ENCODE measurements around the gene GPR87.

Gene GPR87

GRCh38 chr3:151282921-151283320 is 33.7 kb downstream of the GPR87 start:
- peaks cover 9% of the 10 kb centered on the region; the same call in 1 of the 2 replicates for H3K36me3 ChIP-seq (ENCODE audit: insufficient read depth, low read length)
- no peak overlapping the region for H3K4me2 ChIP-seq (ENCODE audit: low read depth, low read length, poor library complexity, severe bottlenecking)
- no peak overlapping the region for H2AFZ ChIP-seq (ENCODE audit: low read length)
- no peaks in the 10 kb centered on the region for H3K9me3 ChIP-seq (ENCODE audit: insufficient read depth, low read depth, low read length)
- no peaks in the 10 kb centered on the region for H3K79me2 ChIP-seq (ENCODE audit: insufficient read depth, low read length)
- no peak for TF ChIP-seq EZH2phosphoT487 (IDR thresholded peaks at IDR 0.05; ENCODE audit: borderline replicate concordance)
- peak; percentile 81 for TF ChIP-seq CTCF (conservative IDR thresholded peaks at IDR 0.05; ENCODE audit: low read length)
- no peaks in the 10 kb centered on the region for H3F3A ChIP-seq (ENCODE audit: low read depth)
- no peak overlapping the region for H3K4me3 ChIP-seq (ENCODE audit: low read length, poor library complexity, severe bottlenecking)
- H3K9ac ChIP-seq (ENCODE audit: low read depth, low read length, poor library complexity, severe bottlenecking), result no peak overlapping the region
- H3K9me2 ChIP-seq (replicated peaks; ENCODE audit: low read depth, low read length), result no peaks in the 10 kb centered on the region
- H4K20me1 ChIP-seq (ENCODE audit: insufficient read depth, low read length, poor library complexity, severe bottlenecking), result no peaks in the 10 kb centered on the region
- peaks cover 23% of the 10 kb centered on the region for H3K4me1 ChIP-seq (ENCODE audit: insufficient read depth, low read length, poor library complexity, severe bottlenecking)
- no peaks in the 10 kb centered on the region for H3K27me3 ChIP-seq (ENCODE audit: insufficient read depth, low read length, poor library complexity, severe bottlenecking)

GRCh38 chr3:151281671-151282324 is 34.8 kb downstream of the GPR87 start:
- H3F3A ChIP-seq (ENCODE audit: low read depth), result no peaks in the 10 kb centered on the region
- no peak overlapping the region for H2AFZ ChIP-seq (ENCODE audit: low read length)
- no peak overlapping the region for H3K4me2 ChIP-seq (ENCODE audit: low read depth, low read length, poor library complexity, severe bottlenecking)
- H3K79me2 ChIP-seq (ENCODE audit: insufficient read depth, low read length), result no peaks in the 10 kb centered on the region
- H3K9ac ChIP-seq (ENCODE audit: low read depth, low read length, poor library complexity, severe bottlenecking), result no peak overlapping the region
- no peaks in the 10 kb centered on the region for H4K20me1 ChIP-seq (ENCODE audit: insufficient read depth, low read length, poor library complexity, severe bottlenecking)
- no peaks in the 10 kb centered on the region for H3K27me3 ChIP-seq (ENCODE audit: insufficient read depth, low read length, poor library complexity, severe bottlenecking)
- no peaks in the 10 kb centered on the region for H3K9me3 ChIP-seq (ENCODE audit: insufficient read depth, low read depth, low read length)
- TF ChIP-seq EZH2phosphoT487 (IDR thresholded peaks at IDR 0.05; ENCODE audit: borderline replicate concordance) (no peak), CTCF (conservative IDR thresholded peaks at IDR 0.05; ENCODE audit: low read length) (no peak)
- peaks cover 14% of the 10 kb centered on the region; the same call in 1 of the 2 replicates for H3K36me3 ChIP-seq (ENCODE audit: insufficient read depth, low read length)
- no peaks in the 10 kb centered on the region for H3K9me2 ChIP-seq (replicated peaks; ENCODE audit: low read depth, low read length)
- no peak overlapping the region for H3K4me3 ChIP-seq (ENCODE audit: low read length, poor library complexity, severe bottlenecking)
- peaks cover 32% of the 10 kb centered on the region for H3K4me1 ChIP-seq (ENCODE audit: insufficient read depth, low read length, poor library complexity, severe bottlenecking)

GRCh38 chr3:151278230-151278629 is 38.4 kb downstream of the GPR87 start, which contains the start of gene P2RY14:
Gene P2RY14, minus strand, starts transcription at chr3:151278542. Its CDS starts 64,226 bp downstream, at chr3:151214316.
- TF ChIP-seq EZH2phosphoT487 (IDR thresholded peaks at IDR 0.05; ENCODE audit: borderline replicate concordance) (no peak), CTCF (conservative IDR thresholded peaks at IDR 0.05; ENCODE audit: low read length) (no peak)
- Histone ChIP-seq H3K9me3 (ENCODE audit: insufficient read depth, low read depth, low read length) (no peaks in the 10 kb centered on the region), H4K20me1 (ENCODE audit: insufficient read depth, low read length, poor library complexity, severe bottlenecking) (no peaks in the 10 kb centered on the region), H3F3A (ENCODE audit: low read depth) (no peaks in the 10 kb centered on the region), H3K9me2 (replicated peaks; ENCODE audit: low read depth, low read length) (no peaks in the 10 kb centered on the region), H3K4me3 (ENCODE audit: low read length, poor library complexity, severe bottlenecking) (peak within 1 kb of the TSS; percentile 30), H2AFZ (ENCODE audit: low read length) (no peak within 1 kb of the TSS), H3K27me3 (ENCODE audit: insufficient read depth, low read length, poor library complexity, severe bottlenecking) (no peaks in the 10 kb centered on the region), H3K4me1 (ENCODE audit: insufficient read depth, low read length, poor library complexity, severe bottlenecking) (peaks cover 52% of the 10 kb centered on the region), H3K36me3 (ENCODE audit: insufficient read depth, low read length) (peaks cover 14% of the 10 kb centered on the region; the same call in 1 of the 2 replicates), H3K9ac (ENCODE audit: low read depth, low read length, poor library complexity, severe bottlenecking) (no peak within 1 kb of the TSS), H3K79me2 (ENCODE audit: insufficient read depth, low read length) (no peaks in the 10 kb centered on the region), H3K4me2 (ENCODE audit: low read depth, low read length, poor library complexity, severe bottlenecking) (peak within 1 kb of the TSS; percentile 49)

All from Loucy (cell line).